RWPE2 (cell line): ENCODE data around the gene KIAA0408.

ENCODE experiments used
- ATAC-seq: fragments of 200-7000 bp; cut with Tn5 transposase; 3 replicates; pipeline ENCODE4 v1.9.1; 2021; ENCODE audit warnings: low read depth
- DNase-seq: peaks from one replicate; pipeline ENCODE4 v3.0.0-alpha.2; 2020; ENCODE audit warnings: low spot score
- H3K27ac ChIP-seq: fragments of 450-650 bp; 2 replicates; pipeline ENCODE4 v1.5.1; 2017; ENCODE audit warnings: mild to moderate bottlenecking; ENCODE audit not compliant: poor library complexity, severe bottlenecking
- H3K27me3 ChIP-seq: fragments of 250-450 bp; sonication (Bioruptor Pico); 2 replicates; pipeline ENCODE4 v1.5.1; 2021; ENCODE audit warnings: mild to moderate bottlenecking, moderate library complexity; ENCODE audit not compliant: insufficient read depth, poor library complexity, severe bottlenecking
- H3K36me3 ChIP-seq: fragments of 250-450 bp; sonication (Bioruptor Pico); 2 replicates; pipeline ENCODE4 v1.5.1; 2020; ENCODE audit warnings: low read depth, mild to moderate bottlenecking, moderate library complexity
- H3K4me1 ChIP-seq: fragments of 250-450 bp; sonication (Bioruptor Pico); 2 replicates; pipeline ENCODE4 v1.5.1; 2021; ENCODE audit warnings: mild to moderate bottlenecking, moderate library complexity; ENCODE audit not compliant: insufficient read depth, poor library complexity, severe bottlenecking
- H3K4me3 ChIP-seq: fragments of 250-450 bp; sonication (Bioruptor Pico); 2 replicates; pipeline ENCODE4 v1.5.1; 2021; ENCODE audit warnings: mild to moderate bottlenecking, moderate library complexity; ENCODE audit not compliant: severe bottlenecking
- H3K9me3 ChIP-seq: fragments of 250-450 bp; sonication (Bioruptor Pico); 2 replicates; pipeline ENCODE4 v1.5.1; 2021; ENCODE audit warnings: mild to moderate bottlenecking, moderate library complexity; ENCODE audit not compliant: severe bottlenecking
- TF ChIP-seq, protein P1 (sequence below): fragments of 450-650 bp; IDR thresholded peaks from one replicate; pipeline ENCODE4 v1.5.1; 2017; ENCODE audit warnings: mild to moderate bottlenecking, moderate library complexity; ENCODE audit not compliant: poor library complexity, severe bottlenecking

KIAA0408 gene

DNA sequence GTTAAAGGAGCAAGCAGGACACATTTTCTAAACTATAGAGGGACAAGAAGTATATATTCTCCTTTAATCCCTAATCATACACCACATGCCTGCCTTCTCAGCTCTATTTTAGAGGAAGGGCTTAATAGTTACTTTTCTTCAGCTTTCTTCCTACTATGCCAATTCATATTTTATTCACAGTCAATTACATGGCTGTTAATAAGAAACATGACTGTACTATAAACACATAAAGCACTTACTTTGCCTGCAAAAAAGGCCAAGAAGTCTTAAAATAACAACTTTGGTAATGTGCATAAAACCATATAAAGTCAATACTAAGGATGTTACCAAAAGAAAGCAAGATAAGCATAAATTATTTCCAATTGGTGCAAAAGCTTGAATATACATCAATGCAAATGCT, 6.4 kb downstream of the KIAA0408 start:
- no peak for ATAC-seq
- no peak overlapping the region for H3K4me3 ChIP-seq
- H3K9me3 ChIP-seq: no peaks in the 10 kb centered on the region
- DNase-seq: no peak
- H3K27me3 ChIP-seq: peaks cover 16% of the 10 kb centered on the region
- no peaks in the 10 kb centered on the region for H3K36me3 ChIP-seq
- TF ChIP-seq, protein P1, sequence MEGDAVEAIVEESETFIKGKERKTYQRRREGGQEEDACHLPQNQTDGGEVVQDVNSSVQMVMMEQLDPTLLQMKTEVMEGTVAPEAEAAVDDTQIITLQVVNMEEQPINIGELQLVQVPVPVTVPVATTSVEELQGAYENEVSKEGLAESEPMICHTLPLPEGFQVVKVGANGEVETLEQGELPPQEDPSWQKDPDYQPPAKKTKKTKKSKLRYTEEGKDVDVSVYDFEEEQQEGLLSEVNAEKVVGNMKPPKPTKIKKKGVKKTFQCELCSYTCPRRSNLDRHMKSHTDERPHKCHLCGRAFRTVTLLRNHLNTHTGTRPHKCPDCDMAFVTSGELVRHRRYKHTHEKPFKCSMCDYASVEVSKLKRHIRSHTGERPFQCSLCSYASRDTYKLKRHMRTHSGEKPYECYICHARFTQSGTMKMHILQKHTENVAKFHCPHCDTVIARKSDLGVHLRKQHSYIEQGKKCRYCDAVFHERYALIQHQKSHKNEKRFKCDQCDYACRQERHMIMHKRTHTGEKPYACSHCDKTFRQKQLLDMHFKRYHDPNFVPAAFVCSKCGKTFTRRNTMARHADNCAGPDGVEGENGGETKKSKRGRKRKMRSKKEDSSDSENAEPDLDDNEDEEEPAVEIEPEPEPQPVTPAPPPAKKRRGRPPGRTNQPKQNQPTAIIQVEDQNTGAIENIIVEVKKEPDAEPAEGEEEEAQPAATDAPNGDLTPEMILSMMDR: no peak
- no peaks in the 10 kb centered on the region for H3K4me1 ChIP-seq
- no peak overlapping the region for H3K27ac ChIP-seq

DNA sequence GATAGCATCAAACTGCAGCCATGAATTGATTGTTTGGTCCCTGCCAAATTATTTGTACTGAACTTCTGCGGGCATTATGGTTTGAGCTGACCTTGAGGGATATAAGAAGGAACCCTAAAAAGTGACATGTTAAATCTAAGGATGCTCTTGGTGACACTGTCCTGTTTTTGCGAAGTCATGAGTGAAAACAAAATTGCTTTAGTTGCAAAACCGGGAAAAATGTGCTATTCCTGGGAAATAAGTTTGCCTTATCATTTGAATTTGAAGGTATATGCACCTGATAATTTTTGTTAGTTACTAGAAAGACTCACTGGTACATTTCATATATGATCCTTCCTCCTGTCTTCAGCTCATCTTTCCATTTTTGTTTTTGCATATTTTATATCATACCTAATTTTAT, 7.8 kb downstream of the KIAA0408 start:
- H3K4me1 ChIP-seq: no peaks in the 10 kb centered on the region
- DNase-seq (no peak), ATAC-seq (no peak)
- H3K9me3 ChIP-seq: no peaks in the 10 kb centered on the region
- H3K36me3 ChIP-seq: no peaks in the 10 kb centered on the region
- H3K27me3 ChIP-seq: peaks cover 16% of the 10 kb centered on the region
- TF ChIP-seq, protein P1: no peak
- no peak overlapping the region for H3K4me3 ChIP-seq
- no peak overlapping the region for H3K27ac ChIP-seq

DNA sequence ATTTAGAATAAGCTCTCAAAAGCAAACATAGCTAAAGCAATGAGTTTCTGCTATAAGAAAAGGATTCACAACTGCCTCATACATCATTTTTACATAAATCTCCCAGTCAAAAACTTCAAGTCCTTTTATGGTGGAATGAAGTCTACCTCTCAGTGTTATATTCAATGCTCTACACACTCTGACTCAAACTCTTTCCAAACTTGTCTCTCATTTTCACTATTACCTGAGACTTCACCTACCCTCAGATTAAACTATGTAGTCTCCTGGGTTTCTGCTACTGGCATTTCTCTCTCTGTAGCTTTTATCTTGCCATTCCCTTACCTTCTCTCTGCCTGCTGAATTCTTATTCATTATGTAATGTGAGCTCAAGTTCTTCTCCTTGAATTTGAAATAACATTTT, 11.4 kb downstream of the KIAA0408 start:
- H3K36me3 ChIP-seq: no peaks in the 10 kb centered on the region
- H3K4me3 ChIP-seq: no peak overlapping the region
- DNase-seq: no peak
- ATAC-seq: no peak
- no peak overlapping the region for H3K27ac ChIP-seq
- peaks cover 4% of the 10 kb centered on the region for H3K27me3 ChIP-seq
- H3K9me3 ChIP-seq: no peaks in the 10 kb centered on the region
- H3K4me1 ChIP-seq: no peaks in the 10 kb centered on the region
- TF ChIP-seq, protein P1: no peak

DNA sequence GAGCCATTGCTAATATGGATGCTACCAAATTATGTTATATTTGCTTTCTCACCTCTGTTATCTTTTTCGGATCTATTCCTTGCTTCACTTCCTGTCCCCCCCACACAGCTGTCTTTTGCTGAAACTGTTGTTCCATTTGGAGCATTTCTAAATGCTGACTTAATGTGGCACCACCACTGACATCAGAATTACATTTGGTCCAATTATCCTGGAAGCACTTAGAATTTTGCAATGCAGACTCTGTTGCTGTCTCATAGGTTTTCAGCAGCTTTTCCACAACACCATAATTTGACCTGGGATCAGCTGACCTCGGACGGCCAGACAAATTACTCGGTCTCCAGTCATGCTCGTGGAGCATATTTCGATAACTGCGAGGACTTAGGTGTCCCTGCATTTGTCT, 12.8 kb downstream of the KIAA0408 start:
- H3K27ac ChIP-seq: no peak overlapping the region

DNA sequence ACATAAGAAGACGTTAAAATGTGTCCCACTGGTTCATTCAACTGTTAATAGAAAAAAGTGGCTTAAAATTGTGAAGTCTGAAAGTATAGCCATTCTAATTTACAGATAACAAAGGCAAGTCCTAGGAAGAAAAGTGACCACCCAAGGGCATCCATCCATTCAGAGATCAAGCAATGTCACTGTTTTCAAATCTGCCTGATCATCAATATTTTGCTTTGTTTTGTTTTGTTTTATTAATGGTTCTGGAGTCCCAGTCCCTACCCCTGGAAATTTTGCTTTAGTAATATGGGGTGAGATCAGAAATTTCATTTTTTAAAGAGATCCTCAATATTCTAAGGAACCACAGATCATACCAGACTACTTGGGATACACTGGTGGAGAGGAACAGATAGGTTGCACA, 17.3 kb downstream of the KIAA0408 start:
- Histone ChIP-seq H3K27me3 (no peaks in the 10 kb centered on the region), H3K4me1 (no peaks in the 10 kb centered on the region), H3K27ac (no peak overlapping the region), H3K4me3 (no peak overlapping the region), H3K36me3 (no peaks in the 10 kb centered on the region), H3K9me3 (no peaks in the 10 kb centered on the region)
- DNase-seq: no peak
- TF ChIP-seq, protein P1: no peak
- no peak for ATAC-seq

More for the DNA sequence above, 12.8 kb downstream of the KIAA0408 start:
- DNase-seq (no peak), ATAC-seq (no peak)
- H3K9me3 ChIP-seq: no peaks in the 10 kb centered on the region
- TF ChIP-seq, protein P1: no peak
- no peaks in the 10 kb centered on the region for H3K27me3 ChIP-seq
- H3K4me1 ChIP-seq: no peaks in the 10 kb centered on the region
- no peak overlapping the region for H3K4me3 ChIP-seq
- H3K36me3 ChIP-seq: no peaks in the 10 kb centered on the region
